ENCODE results near the gene ACKR3. TPM values are rescaled to one million over a fixed set of nuclear protein-coding genes. Genes with fewer than 3 reads are reported as not detected.

The ACKR3 gene
- total and polyA plus RNA-seq, 10 of the 15 experiments (the other 5 are each of a cell fraction or from before 2014, with no cell fraction given): 3.0 to 154 (median 6.4) TPM

GRCh38 chr2:236545814-236546480 lies 23.7 kb upstream of the ACKR3 start (continued):
- TF ChIP-seq RELB (IDR thresholded peaks at IDR 0.05; ENCODE audit: low read depth): peak; percentile 48; the same call in 1 of the 2 replicates
- TF ChIP-seq TARDBP (IDR thresholded peaks at IDR 0.05; ENCODE audit: borderline replicate concordance): no peak
- TF ChIP-seq CHD2 (IDR thresholded peaks at IDR 0.05; ENCODE audit: borderline replicate concordance, low read depth, low read length): 0 out of 2 replicates have a peak, but pooled peaks have one; percentile 26
- TF ChIP-seq MEF2B (IDR thresholded peaks at IDR 0.05; ENCODE audit: partially characterized antibody, poor library complexity, severe bottlenecking): peak; percentile 91
- peak; percentile 89 for TF ChIP-seq CUX1 (IDR thresholded peaks at IDR 0.05; ENCODE audit: insufficient replicate concordance, low read depth, low read length)
- TF ChIP-seq TCF12 (IDR thresholded peaks at IDR 0.05; ENCODE audit: low read depth, low read length): peak; percentile 90
- no peak for TF ChIP-seq ZNF274 (IDR thresholded peaks at IDR 0.05; ENCODE audit: insufficient read depth, insufficient read length)
- peak; percentile 13; the same call in 1 of the 2 replicates for TF ChIP-seq RAD21 (IDR thresholded peaks at IDR 0.05; ENCODE audit: insufficient read depth, low read depth, low read length)
- no peak for TF ChIP-seq USF1 (IDR thresholded peaks at IDR 0.05; ENCODE audit: borderline replicate concordance, extremely low read length, insufficient read depth, low read depth, low read length)
- no peak for TF ChIP-seq ZBTB40 (IDR thresholded peaks at IDR 0.05; ENCODE audit: borderline replicate concordance)
- peak; percentile 67 for TF ChIP-seq RUNX3 (IDR thresholded peaks at IDR 0.05; ENCODE audit: low read length)
- no peak for TF ChIP-seq YY1 (IDR thresholded peaks at IDR 0.05; ENCODE audit: low read depth, low read length)
